Epithelial cell of proximal tubule (primary cell): ENCODE results near the gene TP53I11. TPM values are rescaled to one million over a fixed set of nuclear protein-coding genes. Genes with fewer than 3 reads are reported as not detected.

Source experiments
- DNase-seq: peaks from one replicate; pipeline ENCODE4 v3.0.0-alpha.2; 2011; ENCODE audit warnings: low read depth
- H3K4me3 ChIP-seq: 2 replicates; pipeline ENCODE4 v1.5.1; 2011; ENCODE audit warnings: low read depth, mild to moderate bottlenecking, low read length
- total RNA-seq: library from RNA; depleted of rRNA; stranded (reverse); fragments of >200 nt; gene quantifications from 2 replicates; pipeline ENCODE4 v1.2.3, GENCODE V29; 2015
- TF ChIP-seq, protein P1 (sequence below): conservative IDR thresholded peaks from 2 replicates; pipeline ENCODE4 v1.5.1; 2012; ENCODE audit warnings: low read depth, mild to moderate bottlenecking, low read length

TP53I11 gene
- total RNA-seq, 1 donor from 2014 or later, result 34.4 TPM

DNA sequence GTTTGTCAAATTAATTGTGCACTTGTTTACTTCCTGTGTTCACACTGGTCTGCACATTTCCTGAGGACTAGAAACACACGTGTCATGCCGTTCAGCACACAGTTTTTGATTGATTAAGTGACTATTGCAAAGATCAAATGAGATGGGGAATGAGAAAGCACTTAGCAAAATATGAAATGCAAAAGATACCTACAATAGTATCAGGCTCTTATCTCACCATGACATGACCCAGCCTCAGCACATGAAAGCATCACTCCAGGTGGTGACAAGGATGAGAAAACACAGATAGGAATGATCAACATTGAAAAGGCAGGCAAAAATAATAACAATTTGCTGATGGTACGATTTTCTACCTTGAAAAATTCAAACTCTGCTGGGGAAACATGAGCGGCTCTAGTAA is 42.1 kb upstream of the TP53I11 start:
- TF ChIP-seq, protein P1, sequence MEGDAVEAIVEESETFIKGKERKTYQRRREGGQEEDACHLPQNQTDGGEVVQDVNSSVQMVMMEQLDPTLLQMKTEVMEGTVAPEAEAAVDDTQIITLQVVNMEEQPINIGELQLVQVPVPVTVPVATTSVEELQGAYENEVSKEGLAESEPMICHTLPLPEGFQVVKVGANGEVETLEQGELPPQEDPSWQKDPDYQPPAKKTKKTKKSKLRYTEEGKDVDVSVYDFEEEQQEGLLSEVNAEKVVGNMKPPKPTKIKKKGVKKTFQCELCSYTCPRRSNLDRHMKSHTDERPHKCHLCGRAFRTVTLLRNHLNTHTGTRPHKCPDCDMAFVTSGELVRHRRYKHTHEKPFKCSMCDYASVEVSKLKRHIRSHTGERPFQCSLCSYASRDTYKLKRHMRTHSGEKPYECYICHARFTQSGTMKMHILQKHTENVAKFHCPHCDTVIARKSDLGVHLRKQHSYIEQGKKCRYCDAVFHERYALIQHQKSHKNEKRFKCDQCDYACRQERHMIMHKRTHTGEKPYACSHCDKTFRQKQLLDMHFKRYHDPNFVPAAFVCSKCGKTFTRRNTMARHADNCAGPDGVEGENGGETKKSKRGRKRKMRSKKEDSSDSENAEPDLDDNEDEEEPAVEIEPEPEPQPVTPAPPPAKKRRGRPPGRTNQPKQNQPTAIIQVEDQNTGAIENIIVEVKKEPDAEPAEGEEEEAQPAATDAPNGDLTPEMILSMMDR, result no peak
- no peak overlapping the region for H3K4me3 ChIP-seq
- DNase-seq, result no peak

DNA sequence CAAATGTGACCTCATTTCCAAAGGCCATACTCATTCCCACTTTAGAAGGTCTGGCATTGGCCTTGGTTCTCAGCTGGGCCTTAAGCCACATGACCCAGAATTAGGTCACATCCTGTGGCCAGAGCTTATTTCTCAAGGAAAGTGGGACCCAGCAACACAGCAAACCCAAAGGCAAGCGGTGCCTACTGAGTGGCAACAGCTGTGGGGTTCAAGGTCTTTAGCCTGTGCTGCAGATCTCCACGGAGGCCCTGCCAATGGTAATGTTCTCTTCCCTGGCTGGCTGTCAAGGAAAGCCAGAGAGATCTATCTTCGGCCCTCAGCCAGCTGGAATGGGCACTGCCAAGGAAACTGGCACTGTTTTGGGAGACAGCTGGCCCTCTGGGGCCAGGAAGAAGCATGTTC is 41.5 kb upstream of the TP53I11 start:
- H3K4me3 ChIP-seq, result no peak overlapping the region
- TF ChIP-seq, protein P1, result no peak
- no peak for DNase-seq

DNA sequence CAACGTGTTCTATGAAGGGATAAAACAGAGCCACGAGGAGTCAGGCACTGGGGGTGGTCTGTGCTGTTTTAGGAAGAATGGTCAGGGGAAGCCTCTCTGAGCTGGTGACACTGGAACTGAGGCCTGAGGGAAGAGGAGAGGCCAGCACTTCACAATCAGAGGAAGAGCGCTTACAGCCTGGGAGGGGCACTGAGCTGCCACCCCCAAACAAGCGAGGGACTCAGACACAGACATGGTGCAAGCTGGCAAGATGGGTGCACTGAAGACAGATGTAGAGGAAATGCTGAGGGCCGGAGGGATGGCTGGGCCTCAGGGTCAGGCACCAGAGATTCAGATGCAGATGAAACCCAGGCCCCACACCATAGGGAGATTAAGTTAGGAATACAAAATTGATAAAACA is 40.0 kb upstream of the TP53I11 start:
- no peak for DNase-seq
- H3K4me3 ChIP-seq, result no peak overlapping the region
- TF ChIP-seq, protein P1, result no peak

DNA sequence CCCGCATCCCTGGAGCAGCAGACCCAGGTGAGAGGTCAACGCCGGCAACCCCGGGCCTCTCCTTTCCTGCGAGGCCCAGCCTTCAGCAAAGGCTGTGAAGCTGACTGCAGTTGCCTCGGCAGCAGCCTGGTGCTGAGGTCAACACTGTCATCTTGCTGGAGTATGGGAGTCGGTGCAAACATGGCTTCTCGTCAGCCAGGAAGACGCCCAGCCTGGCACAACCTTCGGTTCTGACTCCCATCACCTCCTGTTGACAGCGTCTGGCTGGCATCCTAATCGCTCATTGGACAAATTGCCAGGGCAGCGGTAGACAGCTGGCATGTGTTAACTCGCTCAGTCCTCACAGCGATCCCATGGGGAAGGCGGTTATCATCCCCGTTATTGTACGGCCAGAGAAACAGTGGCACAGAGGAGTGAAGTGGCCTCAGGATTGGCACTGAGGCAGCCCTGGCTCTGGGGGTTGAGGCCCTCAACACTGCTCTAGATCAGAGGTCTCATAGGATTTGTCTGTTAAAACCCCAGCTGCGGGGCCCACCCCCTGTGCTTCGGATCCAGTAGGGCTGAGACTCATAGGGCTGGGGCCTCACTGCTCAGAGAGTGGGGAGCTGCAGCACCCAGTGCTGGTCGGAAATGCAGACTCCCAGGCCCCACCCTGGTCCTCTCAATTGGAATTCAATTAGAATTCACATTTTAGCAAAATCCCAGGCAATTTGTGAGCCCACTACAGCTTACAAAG is 39.3 kb upstream of the TP53I11 start:
- TF ChIP-seq, protein P1, result no peak
- H3K4me3 ChIP-seq, result no peak overlapping the region
- no peak for DNase-seq

DNA sequence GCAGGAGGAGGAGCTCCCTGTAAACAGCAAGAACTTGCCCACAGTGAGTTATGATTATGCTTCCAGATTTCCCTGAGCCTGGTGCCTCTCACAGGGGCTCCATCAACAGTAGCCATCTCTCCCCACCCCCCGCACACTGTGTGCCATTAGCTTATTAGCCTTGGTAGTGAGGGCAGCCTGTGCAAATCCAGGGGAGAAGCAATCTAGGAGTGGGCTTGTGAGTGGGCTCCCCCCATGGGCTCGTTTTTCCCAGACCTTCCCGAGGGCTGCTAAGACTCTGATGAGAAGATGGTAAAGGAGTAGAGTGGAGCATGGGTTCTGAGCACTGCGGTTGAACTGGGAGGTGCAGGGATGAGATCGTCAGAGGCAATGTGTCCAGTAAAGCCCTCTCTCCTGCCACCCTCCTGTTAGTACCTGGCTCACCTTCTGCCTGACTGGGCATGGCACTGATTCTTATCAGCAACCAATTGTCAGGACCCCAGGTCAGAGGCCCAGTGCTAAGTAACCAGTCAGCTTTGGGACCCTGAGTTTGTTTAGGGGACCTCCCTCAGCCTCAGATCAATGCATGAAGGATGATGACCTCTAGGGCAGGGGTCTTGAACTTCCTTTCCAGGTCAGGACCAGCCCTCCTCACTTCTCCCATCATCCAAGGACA is 38.4 kb upstream of the TP53I11 start:
- TF ChIP-seq, protein P1, result no peak
- no peak overlapping the region for H3K4me3 ChIP-seq
- no peak for DNase-seq

DNA sequence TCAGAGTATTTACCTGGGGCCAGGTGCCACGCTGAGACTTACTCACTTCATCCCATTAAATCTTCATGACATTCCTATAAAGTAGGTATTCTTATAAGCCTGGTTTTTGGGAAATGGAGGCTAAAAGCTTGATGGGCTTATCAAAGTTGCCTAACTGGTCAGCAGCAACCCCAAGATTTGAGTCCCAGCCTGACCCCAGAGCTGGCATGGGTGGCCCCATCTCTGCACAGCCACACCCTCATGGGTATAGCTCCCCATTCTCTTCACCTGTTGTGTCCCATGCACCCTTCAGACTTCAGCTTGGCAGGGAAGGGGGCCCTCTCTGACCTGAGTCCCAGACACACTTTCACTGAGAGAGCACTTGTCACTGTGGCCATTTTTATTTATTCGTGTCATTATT is 37.4 kb upstream of the TP53I11 start:
- DNase-seq, result no peak
- no peak overlapping the region for H3K4me3 ChIP-seq
- TF ChIP-seq, protein P1, result no peak

DNA sequence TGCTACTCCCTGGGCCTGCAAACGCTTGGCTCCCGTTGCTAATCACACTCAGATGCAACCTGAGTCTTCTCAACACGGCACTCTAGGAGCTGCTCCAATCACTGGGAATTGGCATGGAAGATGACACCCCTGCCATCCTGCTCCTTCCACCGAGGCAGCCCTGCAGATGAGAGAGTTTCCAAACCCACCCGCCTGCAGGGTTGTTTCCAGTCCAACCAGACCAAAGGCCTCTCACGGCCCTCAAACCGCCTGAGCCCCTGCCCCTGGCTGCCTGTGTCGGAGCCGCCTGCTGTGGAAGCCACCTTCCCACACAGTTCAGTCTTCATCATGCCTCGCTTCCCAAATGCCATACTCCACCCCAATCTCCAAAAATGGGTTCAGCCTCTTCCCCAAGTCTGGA is 36.8 kb upstream of the TP53I11 start:
- TF ChIP-seq, protein P1, result no peak
- no peak overlapping the region for H3K4me3 ChIP-seq
- DNase-seq, result no peak
